GM21717 (cell line): ENCODE data around the gene SGTA.

Experiments
- ATAC-seq: cut with Tn5 transposase; IDR thresholded peaks from one replicate; pipeline ENCODE4 v1.9.1; 2021; ENCODE audit warnings: mild to moderate bottlenecking, moderate library complexity; ENCODE audit not compliant: unreplicated experiment

The SGTA gene

DNA sequence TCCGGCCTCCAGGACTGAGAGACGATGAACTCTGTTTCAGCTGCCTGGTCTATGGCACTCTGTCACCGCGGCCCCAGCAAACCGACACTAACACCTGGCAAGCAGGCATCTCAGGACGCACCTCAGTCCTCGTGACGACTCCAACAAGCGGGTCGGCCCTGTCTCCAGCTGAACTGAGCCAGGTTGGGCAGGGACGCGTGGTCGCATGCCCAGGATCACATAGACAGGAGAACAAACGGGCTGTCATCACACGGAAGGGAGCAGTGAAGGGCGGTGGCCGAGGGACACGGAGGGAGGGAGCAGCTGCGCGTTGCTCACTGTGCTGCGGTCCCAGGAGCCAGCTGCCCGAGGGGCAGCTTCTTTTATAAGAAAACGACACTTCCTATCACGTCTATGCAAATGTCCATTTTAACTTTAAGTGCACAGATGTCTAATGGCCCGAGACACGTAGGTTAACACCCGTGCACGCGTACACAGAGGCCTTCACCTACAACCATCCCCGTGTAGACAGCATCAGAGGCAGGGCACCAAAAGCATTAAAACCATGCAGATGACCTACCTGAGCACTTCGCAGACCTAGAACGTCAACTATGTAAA, 8.9 kb downstream of the SGTA start:
- ATAC-seq, result no peak

DNA sequence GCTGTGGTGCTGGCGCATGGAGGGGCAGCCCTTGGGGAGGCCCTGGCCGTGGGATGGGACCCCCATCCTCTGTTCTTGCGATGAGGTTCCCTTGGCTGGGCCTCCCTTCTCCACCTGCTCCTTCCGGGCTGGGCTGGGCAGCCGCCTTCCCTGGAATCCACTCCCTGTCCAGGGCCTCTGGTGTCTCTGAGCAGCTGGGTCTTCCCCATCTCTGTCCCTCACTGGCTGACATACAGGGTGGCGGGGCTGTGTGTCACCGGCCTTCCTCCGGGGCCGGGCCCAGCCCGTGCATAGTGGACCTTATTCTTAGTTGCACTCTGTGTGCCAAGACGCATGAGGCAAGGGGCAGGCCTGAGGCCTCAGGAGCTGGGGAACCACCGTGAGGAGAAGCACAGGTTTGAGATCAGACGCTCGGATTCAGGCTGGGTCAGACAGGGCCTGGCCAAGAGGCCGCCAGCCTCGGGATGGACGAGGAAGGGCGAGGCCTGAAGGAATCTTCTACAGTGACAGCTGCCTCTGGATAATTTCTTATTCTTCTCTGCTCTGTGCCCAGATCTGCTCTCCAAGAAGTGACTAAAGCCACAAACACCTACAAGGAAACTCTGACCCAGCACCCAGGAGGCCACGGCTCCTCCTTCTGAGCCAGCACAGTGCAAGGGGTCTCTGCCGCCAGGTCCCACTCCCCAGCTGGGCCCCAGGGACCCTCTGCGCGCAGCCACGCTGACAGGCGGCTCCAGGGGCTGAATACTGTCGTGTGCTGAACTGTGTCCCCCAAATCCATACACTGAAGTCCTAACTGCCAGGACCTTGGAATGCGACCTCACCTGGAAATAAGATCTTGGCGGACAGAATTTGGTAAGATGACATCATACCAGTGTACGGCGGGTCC, 11.0 kb downstream of the SGTA start:
- ATAC-seq, result no peak

DNA sequence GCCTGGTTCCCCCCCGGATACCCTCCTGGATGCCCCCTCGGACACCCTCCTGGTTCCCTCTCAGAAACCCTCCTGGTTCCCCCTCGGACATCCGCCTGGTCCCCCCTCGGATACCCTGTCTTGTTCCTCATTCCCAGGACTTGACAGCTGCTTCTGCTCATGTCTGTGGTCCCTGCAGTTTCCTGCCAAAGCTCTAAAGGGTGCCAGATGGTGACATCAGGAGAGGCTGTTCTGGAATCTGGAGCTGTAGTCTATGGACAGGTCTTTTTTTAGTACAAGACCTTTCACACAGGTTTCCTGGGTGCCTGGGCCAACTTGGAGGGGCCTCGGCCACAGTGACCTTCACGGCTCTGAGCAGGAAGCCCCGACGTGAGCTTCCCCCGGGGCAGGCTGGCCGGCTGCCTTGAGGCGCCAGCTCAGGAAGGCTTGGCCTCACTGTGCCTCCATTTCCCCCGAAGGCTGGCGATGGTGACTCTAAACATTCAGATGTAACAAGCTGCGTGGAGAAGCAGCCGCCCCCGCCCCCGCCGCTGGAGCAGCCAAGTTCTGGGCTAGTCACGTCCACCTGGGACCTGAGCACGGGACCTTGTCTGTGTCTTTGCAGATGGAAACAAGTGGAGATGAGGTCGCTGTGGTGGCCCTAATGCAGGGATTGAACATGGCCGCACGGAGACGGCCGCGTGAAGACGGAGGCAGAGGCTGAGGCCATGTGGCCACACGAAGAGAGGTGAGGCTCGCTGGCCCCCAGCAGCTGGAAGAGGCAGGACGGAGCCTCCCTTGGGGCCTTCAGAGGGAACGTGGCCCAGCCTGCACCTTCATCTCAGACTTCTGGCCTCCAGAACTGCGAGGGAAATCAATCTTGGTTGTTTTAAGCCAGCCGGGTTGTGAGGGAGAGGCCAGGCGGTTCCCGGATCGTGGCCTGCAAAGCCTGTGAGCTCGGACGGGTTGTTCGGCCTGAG, 12.7 kb downstream of the SGTA start:
- no peak for ATAC-seq

DNA sequence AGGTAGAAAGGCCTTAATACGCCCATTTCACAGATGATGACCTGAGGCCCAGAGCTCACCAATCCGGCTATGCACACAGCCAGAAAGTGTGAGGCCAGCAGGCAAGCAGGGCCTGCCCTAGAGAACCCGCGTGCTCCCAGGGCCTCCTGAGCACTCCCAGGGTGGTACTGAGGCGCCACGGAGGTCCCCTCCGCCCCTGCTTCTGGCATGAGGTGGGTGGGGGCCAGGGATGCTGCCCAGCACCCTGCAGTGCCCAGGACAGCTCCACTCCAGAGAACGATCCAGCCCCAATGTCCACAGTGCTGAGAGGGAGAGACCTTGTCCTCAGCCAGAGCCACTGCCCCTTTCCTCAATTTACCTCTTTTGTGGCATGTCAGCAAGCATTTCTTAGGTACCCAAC, 13.9 kb downstream of the SGTA start:
- ATAC-seq, result no peak

DNA sequence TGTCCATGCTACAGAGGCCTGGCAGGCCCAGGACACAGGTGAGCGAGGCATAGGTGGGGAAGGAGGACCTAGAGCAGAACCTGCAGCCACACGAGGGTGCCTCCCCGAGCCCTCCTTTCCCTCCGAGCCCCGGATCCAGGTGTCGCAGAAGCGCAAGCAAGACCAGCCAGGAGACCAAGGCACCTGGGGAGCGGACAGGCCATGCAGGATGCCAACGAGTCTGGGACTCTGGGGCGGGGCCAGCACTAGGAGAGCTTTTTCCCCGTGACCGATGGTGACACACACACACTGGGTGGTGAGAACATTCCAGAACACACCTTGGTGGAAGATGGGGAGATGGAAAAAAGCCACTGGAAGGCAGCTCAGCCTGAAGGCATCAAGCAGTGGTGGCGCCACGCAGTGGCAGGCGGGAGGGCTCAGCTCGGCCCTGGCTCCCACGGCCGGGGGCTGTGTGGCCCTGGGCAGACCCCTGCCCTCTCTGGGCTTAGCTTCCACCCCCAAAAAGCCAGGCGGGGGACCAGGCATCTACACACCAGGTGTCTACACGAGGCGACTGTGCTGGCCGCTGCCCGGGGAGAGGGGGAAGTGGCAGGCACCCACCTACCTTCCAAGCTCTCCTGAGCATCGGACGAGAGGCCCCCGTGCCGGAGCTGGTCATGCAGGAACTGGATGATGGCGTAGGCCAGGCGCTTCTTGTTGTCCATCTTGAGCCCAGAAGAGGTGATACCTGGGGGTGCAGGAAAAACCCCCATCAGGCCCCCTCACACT, 14.5 kb downstream of the SGTA start:
- ATAC-seq, result no peak

DNA sequence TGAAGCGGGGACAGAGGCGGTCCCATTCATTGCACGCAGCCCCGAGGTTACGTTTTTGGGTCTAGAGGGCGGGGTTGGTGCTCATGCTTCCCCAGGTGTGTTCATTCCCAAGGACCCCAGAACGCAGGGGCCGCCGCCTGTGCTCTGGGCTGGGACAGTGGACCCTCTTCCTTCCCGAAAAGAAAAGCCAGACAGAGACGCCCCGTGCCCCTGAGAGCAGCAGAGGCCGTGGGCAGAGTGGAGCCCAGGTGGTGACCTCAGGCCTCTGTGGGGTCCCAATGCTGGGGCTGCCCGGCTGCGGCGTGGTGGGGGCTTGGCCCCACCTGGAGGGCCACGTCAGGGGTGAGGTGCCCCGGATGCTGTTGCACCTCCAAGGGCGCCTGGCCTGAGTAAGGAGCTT, 15.4 kb downstream of the SGTA start:
- ATAC-seq, result no peak

DNA sequence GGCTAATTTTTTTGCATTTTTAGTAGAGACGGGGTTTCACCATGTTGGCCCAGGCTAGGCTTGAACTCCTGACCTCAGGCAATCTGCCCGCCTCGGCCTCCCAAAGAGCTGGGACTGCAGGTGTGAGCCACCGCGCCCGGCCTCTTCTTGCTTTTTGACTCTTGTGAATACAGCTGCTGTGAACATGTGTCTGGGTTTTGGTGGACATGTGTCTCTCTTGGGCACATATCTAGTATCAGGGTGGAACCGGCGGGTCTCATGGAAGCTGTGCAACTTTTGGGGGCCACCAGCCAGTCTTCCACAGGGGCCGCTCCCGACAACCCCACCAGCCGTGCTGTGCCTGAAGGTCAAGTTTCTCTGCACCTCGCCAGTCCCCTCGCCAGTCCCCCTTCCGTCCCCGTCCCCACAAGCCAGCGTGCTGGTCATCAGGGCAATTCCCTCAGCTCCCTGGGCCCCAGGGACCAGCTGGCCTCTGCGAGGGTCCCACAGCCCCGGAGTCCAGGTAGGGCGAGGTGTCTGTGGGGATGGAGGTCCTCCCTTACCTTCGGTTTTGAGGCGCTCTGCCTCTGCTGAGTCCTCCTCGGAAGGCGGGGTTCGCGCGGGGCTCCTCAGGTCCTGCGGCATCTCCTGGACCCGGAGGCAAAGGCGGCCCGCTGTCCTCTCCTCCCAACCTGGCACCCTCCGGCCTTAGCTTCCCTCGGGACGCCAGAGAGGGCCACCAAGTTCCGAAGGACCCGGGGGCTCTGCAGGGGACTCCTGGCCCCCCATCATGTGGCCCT, 16.3 kb downstream of the SGTA start:
- no peak for ATAC-seq

DNA sequence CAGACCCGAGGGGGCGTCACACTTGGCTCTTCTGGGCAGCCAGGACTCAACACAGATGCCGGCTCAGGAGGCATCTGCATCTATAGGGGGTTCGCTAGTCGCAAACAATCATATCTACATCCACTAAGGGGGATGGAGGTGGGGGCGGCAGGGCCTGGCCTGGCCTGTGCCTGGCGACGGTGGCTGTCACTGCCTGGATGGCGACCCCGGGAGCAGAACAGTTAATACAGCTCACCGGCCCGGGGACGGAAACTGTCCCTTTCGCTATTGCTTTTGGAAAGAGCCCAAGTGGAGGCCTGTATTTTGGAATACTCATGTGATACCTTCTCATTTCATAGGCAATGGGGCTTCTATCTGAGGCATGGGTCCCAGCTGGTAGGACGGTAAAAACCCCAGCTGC, 17.7 kb downstream of the SGTA start:
- no peak for ATAC-seq

DNA sequence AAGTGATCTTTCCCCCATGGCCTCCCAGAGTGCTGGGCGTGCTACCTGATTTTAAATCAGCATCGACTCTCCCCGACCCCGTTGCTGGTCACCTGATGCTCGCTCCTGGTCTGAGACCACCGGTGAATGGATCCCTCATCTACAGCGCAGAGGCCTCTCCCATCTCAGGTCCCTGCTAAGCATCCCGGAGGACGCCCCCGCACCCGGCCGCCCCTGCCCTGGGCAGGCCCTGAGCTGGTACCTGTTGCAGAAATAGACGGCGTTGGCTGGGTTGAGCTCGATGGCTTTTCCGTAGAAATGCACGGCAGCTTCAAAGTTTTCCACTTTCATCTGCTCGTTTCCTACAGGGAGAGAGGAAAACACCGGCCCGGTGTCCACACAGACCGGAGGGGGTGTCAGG, 18.1 kb downstream of the SGTA start:
- no peak for ATAC-seq

DNA sequence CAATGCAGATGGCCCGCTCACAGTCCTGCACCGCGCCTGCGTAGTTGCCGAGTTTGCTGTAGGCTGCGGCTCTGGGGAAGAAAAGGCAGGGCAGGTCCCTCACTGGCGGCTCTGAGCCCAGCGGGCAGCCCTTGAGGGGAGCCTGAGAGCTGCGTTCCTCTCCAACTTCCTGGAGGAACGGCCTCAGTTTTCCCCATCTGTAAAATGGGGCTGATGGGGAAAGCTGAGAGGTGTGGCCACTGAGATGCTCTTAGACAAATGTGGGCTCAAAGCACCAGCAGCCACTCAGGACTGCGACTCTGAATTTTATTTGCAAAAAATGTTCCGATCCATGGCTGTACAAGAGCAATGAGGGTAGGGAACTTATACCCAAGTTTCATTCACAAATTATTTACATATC, 19.4 kb downstream of the SGTA start:
- no peak for ATAC-seq

DNA sequence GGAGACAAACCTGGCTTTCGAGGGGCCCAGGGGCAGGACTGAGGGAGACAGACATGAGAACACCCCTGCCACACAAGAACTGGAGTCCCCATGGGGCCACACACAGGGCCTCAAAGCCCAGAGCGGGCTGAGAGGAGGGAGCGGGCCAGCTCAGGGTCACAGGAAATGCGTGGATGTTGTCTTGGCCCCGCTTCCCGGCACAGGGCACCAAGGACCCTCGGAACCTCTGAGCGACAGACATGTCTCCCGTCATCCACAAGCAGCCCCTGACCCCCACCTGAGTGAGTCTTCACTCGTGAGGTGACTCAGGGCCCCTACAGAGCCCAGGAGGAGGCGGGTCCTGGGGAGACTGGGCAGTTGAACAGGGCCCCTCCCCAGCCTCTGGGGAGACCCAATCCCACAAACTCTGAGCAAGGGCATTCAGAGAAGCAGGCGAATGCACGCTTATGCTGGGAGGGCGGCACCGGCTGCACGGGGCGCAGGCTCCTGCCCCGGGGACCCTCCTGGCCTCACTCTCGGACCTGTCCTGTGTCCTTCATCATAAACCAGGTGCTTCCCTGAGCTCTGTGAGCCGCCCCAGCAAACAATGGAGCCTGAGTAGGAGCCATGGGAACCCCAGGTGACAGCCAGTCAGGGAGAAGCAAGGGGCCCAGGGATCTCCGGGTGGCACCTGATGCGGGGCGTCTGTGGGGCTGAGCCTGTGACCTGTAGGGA, 20.1 kb downstream of the SGTA start:
- no peak for ATAC-seq

DNA sequence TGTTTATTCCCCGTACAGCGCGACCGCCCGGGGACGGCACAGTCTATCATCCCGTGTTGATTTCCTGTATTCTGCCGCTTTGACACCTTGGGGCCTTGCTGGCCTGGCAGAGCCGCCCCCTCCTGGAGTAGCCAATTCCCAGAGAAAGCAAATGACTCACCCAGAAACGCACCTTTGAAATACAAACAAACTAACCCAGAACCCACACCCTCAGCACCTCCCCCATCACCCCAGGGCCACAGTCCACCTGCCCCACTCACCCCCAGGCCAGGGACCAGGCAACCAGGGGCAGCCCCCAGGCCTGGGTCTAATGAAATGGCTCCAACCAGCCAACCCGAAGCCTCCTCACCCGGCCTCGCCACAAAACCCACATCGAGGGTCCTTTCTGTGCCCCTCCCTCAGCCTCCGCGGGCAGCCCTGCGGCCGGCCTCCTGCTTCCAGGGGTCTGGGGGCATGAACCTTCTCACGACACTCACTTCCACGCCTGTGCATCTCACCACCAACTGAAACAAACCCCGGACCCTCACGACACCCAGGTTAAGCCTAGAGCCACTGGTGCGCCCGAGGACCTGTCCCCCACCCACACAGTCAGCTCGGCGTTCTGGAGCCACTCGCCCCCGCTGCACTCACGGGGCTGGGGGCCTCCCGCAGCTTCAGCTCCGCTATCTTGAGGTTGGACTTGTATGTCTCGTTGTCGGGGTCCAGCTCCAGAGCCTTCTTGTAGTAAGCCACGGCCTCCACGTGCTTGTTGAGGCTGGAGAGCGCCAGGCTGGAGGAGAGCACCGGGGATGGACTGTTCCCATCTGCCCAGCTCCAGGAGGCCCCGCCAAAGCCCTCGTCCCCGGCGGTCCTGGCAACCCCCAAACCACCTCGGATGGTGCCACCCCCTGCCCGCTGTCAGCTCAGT, 20.9 kb downstream of the SGTA start:
- ATAC-seq, result no peak

DNA sequence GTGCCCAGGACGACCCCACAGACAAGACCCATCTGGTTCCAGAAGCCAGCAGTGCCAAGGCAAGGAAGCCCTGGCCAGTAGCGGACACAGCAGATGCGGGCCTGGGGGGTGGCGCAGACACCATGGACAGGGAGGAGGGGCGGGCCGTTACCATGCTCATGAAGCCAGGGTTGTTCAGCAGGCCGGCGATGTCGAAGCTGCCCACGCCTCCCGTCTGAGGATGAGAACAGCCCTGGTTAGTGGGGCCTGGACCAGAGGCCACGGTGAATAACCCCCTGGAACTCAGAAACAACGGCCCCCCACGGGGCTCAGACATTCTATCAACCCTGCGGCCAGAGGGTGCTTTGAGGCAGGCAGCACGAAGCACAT, 21.8 kb downstream of the SGTA start:
- no peak for ATAC-seq

DNA sequence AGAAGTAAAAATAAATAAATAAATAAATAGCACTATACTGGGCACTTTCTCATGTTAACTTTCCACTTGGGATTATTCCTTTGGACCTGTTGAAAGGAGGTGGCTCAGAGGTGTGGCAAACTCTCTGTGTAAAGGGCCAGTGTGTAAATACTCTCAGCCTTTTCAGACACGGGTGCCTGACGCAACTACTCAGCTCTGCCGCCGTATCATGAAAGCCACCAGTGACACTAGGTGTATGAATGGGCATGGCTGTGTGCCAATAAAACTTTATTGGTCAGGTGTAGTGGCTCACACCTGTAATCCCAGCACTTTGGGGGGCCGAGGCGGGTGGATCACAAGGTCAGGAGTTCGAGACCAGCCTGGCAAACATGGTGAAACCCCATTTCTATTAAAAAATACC, 23.1 kb downstream of the SGTA start:
- no peak for ATAC-seq

DNA sequence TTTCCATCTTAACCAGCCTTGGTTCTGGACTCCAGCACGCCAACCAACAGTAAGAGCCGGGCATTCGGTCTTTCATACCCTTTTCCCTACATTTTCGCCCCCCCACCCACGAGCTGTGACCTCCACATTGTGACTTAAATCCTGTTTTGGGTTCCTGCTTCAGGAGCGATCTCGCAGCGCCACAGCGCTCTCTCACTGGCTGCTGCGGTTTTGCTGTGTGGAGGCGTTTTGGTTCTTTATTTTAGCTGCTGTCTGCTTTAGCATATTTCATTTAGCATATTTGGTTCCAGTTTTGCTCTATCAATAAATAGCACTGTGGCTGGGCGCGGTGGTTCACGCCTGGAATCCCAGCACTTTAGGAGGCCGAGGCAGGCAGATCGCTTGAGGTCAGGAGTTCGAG, 23.7 kb downstream of the SGTA start:
- ATAC-seq, result no peak

DNA sequence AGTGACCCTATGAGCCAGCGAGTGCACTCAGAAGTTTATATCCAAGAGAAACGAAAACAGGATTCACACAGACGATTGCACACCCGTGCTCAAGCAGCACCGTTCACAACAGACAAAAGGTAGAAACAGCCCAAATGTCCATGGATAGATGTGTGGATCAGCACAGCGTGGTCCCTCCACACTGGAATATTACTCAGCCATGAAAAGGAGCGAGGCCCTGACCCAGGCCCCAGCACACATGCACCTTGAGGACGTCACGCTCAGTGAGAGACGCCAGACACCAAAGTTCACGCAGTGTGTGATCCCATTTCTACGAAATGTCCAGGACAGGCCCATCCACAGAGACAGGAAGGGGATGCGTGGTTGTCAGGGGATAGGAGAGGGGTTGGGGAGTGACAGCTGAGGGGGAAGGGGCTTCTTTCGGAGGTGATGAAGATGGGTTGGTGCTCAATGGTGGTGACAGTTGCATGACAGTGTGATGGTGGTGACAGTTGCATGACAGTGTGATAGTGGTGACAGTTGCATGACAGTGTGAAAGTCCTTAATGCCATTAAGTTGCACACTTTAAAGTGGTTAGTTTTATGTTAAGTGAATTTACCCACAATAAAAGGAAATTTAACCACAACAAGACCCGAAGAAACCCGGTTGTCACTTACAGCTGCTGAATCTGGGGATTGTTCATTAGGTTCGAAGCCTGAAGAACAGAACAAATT, 24.3 kb downstream of the SGTA start:
- ATAC-seq, result no peak

DNA sequence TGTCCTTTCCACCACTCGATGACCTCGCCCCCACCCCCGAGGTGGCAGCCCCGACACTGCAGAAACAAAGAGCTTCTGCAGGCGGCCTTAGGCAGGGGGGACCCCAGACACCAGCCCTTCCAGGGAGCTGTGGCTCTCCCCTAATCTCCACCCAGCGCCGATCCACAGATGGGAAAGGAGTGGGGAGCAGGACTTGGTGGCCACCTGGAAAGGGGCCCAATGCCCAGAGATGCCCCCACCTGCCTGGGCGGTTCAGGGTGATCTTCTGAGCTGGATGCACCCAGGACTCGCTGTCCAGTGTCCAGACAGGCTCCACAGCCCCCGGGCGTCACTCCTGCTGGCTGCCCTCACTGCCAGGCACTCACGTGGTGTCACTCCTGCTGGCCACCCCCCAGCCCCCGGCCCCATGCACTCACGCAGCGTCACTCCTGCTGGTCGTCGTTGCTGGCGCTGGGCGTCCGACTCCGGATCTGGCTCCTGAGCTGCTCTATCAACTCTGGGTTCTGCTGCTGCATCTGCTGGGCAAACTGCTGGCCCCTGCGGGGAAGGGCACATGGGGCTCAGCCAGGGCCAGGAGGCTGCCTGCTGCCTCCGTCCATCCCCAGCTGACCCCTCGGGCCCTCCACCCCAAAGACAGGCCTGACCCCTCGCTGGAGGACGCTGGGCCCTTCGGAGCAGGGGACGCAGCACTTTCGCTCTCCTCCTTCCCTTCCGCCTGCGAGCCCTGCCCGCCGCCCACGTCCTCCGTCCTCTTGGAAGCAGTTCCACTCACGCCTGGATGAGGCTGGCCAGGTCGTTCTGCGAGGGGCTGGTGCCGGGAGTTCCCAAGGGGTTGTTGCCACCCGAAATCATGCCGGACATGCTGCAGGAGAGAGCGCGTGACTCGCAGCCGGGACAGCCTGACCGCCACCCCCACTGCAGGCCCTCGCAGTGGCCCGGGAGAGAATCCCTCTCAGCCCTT, 25.9 kb downstream of the SGTA start:
- no peak for ATAC-seq
